ENCODE measurements around the gene NRG2. TPM values are rescaled to one million over a fixed set of nuclear protein-coding genes. Genes with fewer than 3 reads are reported as not detected.

NRG2 gene
- total and polyA plus RNA-seq, 2 experiments from 2014 or later = 0.05 TPM; not detected in 1

DNA sequence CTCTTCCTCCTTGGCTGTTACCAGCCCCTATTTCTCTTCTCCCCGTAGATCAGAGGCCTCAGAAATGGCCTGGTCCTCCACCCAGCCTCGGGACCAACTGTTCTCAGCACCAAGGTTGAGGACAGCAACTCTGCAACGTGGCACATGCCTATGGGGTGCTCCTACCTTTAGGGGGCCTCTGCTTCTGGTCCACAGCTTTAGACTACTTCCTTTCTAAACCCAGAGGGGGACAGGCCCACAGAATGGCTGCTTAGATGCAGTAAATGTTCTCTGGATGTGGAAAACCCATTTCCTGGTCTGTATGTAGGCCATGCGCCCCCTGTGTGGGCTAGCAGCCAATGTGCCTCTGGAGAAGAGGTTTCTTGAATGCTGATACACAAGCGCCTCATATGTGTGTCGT is 68.4 kb downstream of the NRG2 start:
- TF ChIP-seq EZH2 (IDR thresholded peaks at IDR 0.05; ENCODE audit: insufficient read depth, poor library complexity, severe bottlenecking) (no peak), EZH2phosphoT487 (IDR thresholded peaks at IDR 0.05; ENCODE audit: insufficient read depth, low read depth) (no peak)
- H3K27ac ChIP-seq = no peak overlapping the region

DNA sequence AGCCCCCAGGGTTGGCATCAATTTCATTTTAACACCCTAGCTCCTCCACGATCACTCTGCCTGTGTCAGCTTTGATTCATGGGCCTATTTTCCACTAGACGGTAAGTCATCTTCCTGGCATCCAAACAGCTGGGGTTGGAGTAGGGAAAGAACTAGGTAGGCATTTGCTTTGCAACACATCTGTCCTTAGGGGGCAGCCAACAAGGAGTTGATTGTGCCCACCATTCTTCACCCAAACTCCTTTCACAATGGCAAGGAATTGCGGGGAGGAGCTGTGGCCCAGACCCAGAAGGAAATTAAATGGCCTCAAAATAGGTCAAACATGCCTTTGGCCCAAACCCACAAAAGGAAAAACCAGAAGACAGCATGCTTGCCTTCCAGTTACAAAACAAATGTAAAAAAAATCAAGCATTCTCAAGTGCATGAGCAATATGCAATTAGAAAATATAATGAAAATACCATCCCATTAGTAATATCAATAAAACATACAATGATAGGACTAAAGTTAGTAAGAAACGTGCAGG is 71.8 kb downstream of the NRG2 start:
- H3K9ac ChIP-seq = no peak overlapping the region
- no peaks in the 10 kb centered on the region for H3F3A ChIP-seq (ENCODE audit: insufficient read depth)
- in situ Hi-C loops (cut with MboI) = no loop called here
- no peaks in the 10 kb centered on the region for H3K79me2 ChIP-seq (ENCODE audit: insufficient read depth)
- H2AFZ ChIP-seq = no peak overlapping the region
- H3K27me3 ChIP-seq (replicated peaks; ENCODE audit: insufficient read depth) = peaks cover 13% of the 10 kb centered on the region
- no peaks in the 10 kb centered on the region for H3K36me3 ChIP-seq (ENCODE audit: low read depth)
- no peaks in the 10 kb centered on the region for H3K9me2 ChIP-seq (ENCODE audit: insufficient read depth)
- no peak overlapping the region for H3K4me3 ChIP-seq
- no peaks in the 10 kb centered on the region for H3K4me1 ChIP-seq (ENCODE audit: insufficient read depth)
- TF ChIP-seq EZH2 (IDR thresholded peaks at IDR 0.05; ENCODE audit: insufficient read depth, poor library complexity, severe bottlenecking) = no peak
- no peak for TF ChIP-seq EZH2phosphoT487 (IDR thresholded peaks at IDR 0.05; ENCODE audit: insufficient read depth, low read depth)
- no peak overlapping the region for H3K4me2 ChIP-seq (ENCODE audit: unreplicated experiment)
- no peaks in the 10 kb centered on the region for H3K9me3 ChIP-seq (ENCODE audit: low read depth)
- DNase-seq = no peak
- H4K20me1 ChIP-seq (ENCODE audit: insufficient read depth) = no peaks in the 10 kb centered on the region
- no peak overlapping the region for H3K27ac ChIP-seq
- WGBS, 2 experiments (ENCODE audit: low coverage in 1 of 2, low lambda C conversion rate in 2 of 2, missing lambda C conversion rate in 2 of 2) = 28 to 32% methylated on average over 4 of the region's 4 CpGs

More for the DNA sequence above, 68.4 kb downstream of the NRG2 start:
- no peak overlapping the region for H2AFZ ChIP-seq
- H4K20me1 ChIP-seq (ENCODE audit: insufficient read depth) = no peaks in the 10 kb centered on the region
- no peaks in the 10 kb centered on the region for H3K79me2 ChIP-seq (ENCODE audit: insufficient read depth)
- H3K27me3 ChIP-seq (replicated peaks; ENCODE audit: insufficient read depth) = peaks cover 19% of the 10 kb centered on the region
- no peaks in the 10 kb centered on the region for H3K9me2 ChIP-seq (ENCODE audit: insufficient read depth)
- WGBS, 2 experiments (ENCODE audit: low coverage in 1 of 2, low lambda C conversion rate in 2 of 2, missing lambda C conversion rate in 2 of 2) = 48% methylated on average over 6 of the region's 6 CpGs
- H3K4me1 ChIP-seq (ENCODE audit: insufficient read depth) = no peaks in the 10 kb centered on the region
- in situ Hi-C loops (cut with MboI) = no loop called here
- no peak overlapping the region for H3K4me3 ChIP-seq
- no peaks in the 10 kb centered on the region for H3K9me3 ChIP-seq (ENCODE audit: low read depth)
- H3K36me3 ChIP-seq (ENCODE audit: low read depth) = no peaks in the 10 kb centered on the region
- no peaks in the 10 kb centered on the region for H3F3A ChIP-seq (ENCODE audit: insufficient read depth)
- DNase-seq = no peak
- H3K4me2 ChIP-seq (ENCODE audit: unreplicated experiment) = no peak overlapping the region
- H3K9ac ChIP-seq = no peak overlapping the region

DNA sequence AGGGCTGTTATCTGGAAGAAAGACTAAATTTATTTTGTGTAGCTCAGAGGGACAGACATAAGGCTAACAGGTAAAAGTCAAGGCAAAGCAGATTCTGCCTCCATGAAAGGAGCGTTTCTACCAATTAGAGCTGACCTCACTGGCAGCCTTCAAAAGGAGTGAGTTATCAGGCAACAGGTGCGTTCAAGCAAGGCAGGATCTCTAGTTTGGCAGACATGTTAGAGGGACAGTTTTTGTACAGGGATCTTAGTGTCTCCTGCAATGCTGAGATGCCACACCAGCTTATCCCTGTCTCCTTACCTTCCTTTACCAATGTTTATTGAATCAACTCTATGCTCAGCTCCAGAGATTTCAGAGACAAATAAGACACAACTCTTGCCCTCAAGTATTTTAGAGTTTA is 73.8 kb downstream of the NRG2 start:
- Histone ChIP-seq H3K79me2 (ENCODE audit: insufficient read depth) (no peaks in the 10 kb centered on the region), H3K4me1 (ENCODE audit: insufficient read depth) (no peaks in the 10 kb centered on the region), H3K9me2 (ENCODE audit: insufficient read depth) (no peaks in the 10 kb centered on the region), H3K36me3 (ENCODE audit: low read depth) (no peaks in the 10 kb centered on the region), H3K27ac (no peak overlapping the region), H3F3A (ENCODE audit: insufficient read depth) (no peaks in the 10 kb centered on the region), H3K9ac (no peak overlapping the region), H3K27me3 (replicated peaks; ENCODE audit: insufficient read depth) (peaks cover 12% of the 10 kb centered on the region), H4K20me1 (ENCODE audit: insufficient read depth) (no peaks in the 10 kb centered on the region), H3K9me3 (ENCODE audit: low read depth) (no peaks in the 10 kb centered on the region), H3K4me2 (ENCODE audit: unreplicated experiment) (no peak overlapping the region), H3K4me3 (no peak overlapping the region), H2AFZ (no peak overlapping the region)
- TF ChIP-seq EZH2 (IDR thresholded peaks at IDR 0.05; ENCODE audit: insufficient read depth, poor library complexity, severe bottlenecking) (no peak), EZH2phosphoT487 (IDR thresholded peaks at IDR 0.05; ENCODE audit: insufficient read depth, low read depth) (no peak)
- no peak for DNase-seq
- in situ Hi-C loops (cut with MboI) = loop anchor here (10.0 kb wide), 1 partner anchor 185 kb away; no protein-coding TSS in a partner anchor
- 58 to 70% methylated on average over 2 of the region's 2 CpGs for WGBS, 2 experiments (ENCODE audit: low coverage in 1 of 2, low lambda C conversion rate in 2 of 2, missing lambda C conversion rate in 2 of 2)

DNA sequence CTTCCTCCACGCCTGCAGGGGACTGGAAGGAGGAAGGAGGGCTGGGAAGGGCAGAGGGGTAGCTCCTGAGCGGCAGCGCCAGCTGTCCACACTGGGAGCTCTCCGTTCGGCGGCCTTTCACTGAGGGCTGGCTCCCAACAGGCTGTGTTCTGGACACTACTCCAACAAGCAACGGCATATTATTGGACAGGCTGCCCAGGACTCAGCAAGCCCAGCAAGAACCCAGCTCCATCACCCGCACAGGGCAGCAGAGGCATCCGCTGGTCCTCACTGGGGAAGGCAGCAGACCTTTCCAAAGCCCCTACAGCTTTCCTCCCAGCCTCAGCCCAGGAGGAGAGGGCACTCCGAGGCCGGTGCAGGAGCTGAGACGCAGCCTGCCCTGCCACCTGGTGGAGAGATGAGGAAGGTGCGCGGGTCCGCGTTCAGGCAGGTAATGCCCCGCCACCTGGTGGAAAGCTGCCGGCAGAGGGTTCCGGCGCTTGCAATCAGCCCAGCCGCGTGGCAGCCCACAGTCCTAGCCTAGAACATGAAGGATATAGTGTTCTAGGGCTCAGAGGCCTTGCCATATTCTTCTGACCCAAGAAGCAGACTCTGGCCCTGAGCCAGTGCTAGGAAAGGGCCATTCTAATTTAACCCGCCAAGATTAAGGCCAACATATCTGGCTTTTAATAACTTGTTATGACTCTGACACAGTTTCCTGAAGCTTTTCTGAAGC is 74.4 kb downstream of the NRG2 start:
- Histone ChIP-seq H2AFZ (no peak overlapping the region), H3K9me3 (ENCODE audit: low read depth) (no peaks in the 10 kb centered on the region), H3K4me3 (no peak overlapping the region), H3K27ac (no peak overlapping the region), H3K27me3 (replicated peaks; ENCODE audit: insufficient read depth) (peaks cover 9% of the 10 kb centered on the region), H3K4me2 (ENCODE audit: unreplicated experiment) (no peak overlapping the region), H3F3A (ENCODE audit: insufficient read depth) (no peaks in the 10 kb centered on the region), H3K79me2 (ENCODE audit: insufficient read depth) (no peaks in the 10 kb centered on the region), H3K4me1 (ENCODE audit: insufficient read depth) (no peaks in the 10 kb centered on the region), H3K36me3 (ENCODE audit: low read depth) (no peaks in the 10 kb centered on the region), H3K9ac (no peak overlapping the region), H3K9me2 (ENCODE audit: insufficient read depth) (no peaks in the 10 kb centered on the region), H4K20me1 (ENCODE audit: insufficient read depth) (no peaks in the 10 kb centered on the region)
- in situ Hi-C loops (cut with MboI) = loop anchor here (10.0 kb wide), 1 partner anchor 184 kb away; no protein-coding TSS in a partner anchor
- DNase-seq = peak; percentile 85
- TF ChIP-seq EZH2 (IDR thresholded peaks at IDR 0.05; ENCODE audit: insufficient read depth, poor library complexity, severe bottlenecking) (no peak), EZH2phosphoT487 (IDR thresholded peaks at IDR 0.05; ENCODE audit: insufficient read depth, low read depth) (no peak)
- WGBS, 2 experiments (ENCODE audit: low coverage in 1 of 2, low lambda C conversion rate in 2 of 2, missing lambda C conversion rate in 2 of 2) = 20 to 26% methylated on average over 21 to 23 of the region's 23 CpGs
